ENCODE data around the gene NEBL. TPM values are rescaled to one million over a fixed set of nuclear protein-coding genes. Genes with fewer than 3 reads are reported as not detected.

NEBL gene
- total RNA-seq, 1 experiment from 2014 or later, result 55.2 TPM

DNA sequence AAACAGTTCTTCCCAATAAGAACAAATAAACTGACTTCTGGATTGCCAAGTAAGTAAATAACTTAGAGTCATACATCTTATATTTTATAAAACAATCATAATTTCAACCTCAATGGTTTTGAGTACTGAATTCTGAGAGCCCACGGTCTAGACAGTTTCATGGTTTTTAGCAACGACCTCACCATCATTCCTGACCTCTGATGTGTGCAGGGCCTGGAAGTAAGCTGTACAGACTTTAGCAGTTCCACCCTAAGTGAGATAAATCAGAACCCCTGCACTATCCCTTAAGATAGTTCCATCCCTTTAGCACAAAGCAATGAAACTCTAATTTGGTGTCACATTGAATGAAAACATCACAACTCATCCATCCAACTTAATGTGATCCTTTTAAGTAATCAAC lies 86.0 kb downstream of the NEBL start:
- no peaks in the 10 kb centered on the region for H3K27me3 ChIP-seq (replicated peaks; ENCODE audit: control insufficient read depth, insufficient read depth, low read length)
- no TSS peak for BruUV-seq (replicated peaks)
- H3K36me3 ChIP-seq (ENCODE audit: control insufficient read depth, insufficient read depth, low read length), result no peaks in the 10 kb centered on the region
- Mint-ChIP-seq H3K27me3 (ENCODE audit: insufficient read depth, unreplicated experiment) (no peaks in the 10 kb centered on the region), H3K36me3 (ENCODE audit: insufficient read depth, unreplicated experiment) (no peaks in the 10 kb centered on the region), H3K4me1 (ENCODE audit: low read depth, unreplicated experiment) (no peaks in the 10 kb centered on the region), H3K9me3 (ENCODE audit: unreplicated experiment) (no peaks in the 10 kb centered on the region), H3K27ac (ENCODE audit: unreplicated experiment) (no peak overlapping the region), H3K4me3 (ENCODE audit: unreplicated experiment) (no peak overlapping the region)
- ChIA-PET CTCF (no interaction called here), POLR2A (no interaction called here)
- no peak for DNase-seq
- H3K9me3 ChIP-seq, result no peaks in the 10 kb centered on the region
- H3K4me1 ChIP-seq, result no peaks in the 10 kb centered on the region
- intact Hi-C loops (cut with micrococcal nuclease; ENCODE audit: unreplicated experiment), result no loop called here
- TF ChIP-seq, protein P1, sequence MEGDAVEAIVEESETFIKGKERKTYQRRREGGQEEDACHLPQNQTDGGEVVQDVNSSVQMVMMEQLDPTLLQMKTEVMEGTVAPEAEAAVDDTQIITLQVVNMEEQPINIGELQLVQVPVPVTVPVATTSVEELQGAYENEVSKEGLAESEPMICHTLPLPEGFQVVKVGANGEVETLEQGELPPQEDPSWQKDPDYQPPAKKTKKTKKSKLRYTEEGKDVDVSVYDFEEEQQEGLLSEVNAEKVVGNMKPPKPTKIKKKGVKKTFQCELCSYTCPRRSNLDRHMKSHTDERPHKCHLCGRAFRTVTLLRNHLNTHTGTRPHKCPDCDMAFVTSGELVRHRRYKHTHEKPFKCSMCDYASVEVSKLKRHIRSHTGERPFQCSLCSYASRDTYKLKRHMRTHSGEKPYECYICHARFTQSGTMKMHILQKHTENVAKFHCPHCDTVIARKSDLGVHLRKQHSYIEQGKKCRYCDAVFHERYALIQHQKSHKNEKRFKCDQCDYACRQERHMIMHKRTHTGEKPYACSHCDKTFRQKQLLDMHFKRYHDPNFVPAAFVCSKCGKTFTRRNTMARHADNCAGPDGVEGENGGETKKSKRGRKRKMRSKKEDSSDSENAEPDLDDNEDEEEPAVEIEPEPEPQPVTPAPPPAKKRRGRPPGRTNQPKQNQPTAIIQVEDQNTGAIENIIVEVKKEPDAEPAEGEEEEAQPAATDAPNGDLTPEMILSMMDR (IDR thresholded peaks at IDR 0.05; ENCODE audit: insufficient read depth in 1 of 2, low read depth in 1 of 2, low read length in 1 of 2, severe bottlenecking in 1 of 2, unreplicated experiment in 1 of 2), result no peak
- H3K4me3 ChIP-seq (ENCODE audit: low read depth, low read length), result no peak overlapping the region

DNA sequence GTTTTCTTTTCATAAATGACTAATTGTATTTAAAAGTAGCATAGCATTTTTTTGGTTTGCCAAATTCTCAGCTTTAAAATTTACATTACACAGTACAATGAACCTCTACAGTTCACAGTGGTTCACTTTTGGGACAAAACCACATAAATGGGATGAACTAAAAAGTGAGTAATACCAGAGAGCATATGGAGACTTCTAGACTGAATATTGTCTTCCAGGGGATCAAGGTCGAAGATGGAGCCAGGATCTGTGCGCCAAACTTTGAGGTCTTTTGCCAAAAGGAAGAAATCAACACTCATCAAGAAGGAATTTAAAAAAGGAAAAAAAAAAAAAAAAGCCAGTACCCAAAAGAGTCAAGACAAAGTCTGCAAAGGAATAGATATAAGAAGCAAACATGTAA lies 87.5 kb downstream of the NEBL start:
- Mint-ChIP-seq H3K36me3 (ENCODE audit: insufficient read depth, unreplicated experiment) (no peaks in the 10 kb centered on the region), H3K4me3 (ENCODE audit: unreplicated experiment) (no peak overlapping the region), H3K4me1 (ENCODE audit: low read depth, unreplicated experiment) (no peaks in the 10 kb centered on the region), H3K9me3 (ENCODE audit: unreplicated experiment) (no peaks in the 10 kb centered on the region), H3K27me3 (ENCODE audit: insufficient read depth, unreplicated experiment) (no peaks in the 10 kb centered on the region), H3K27ac (ENCODE audit: unreplicated experiment) (no peak overlapping the region)
- no peaks in the 10 kb centered on the region for H3K4me1 ChIP-seq
- no peak overlapping the region for H3K4me3 ChIP-seq (ENCODE audit: low read depth, low read length)
- no TSS peak for BruUV-seq (replicated peaks)
- no peaks in the 10 kb centered on the region for H3K27me3 ChIP-seq (replicated peaks; ENCODE audit: control insufficient read depth, insufficient read depth, low read length)
- no peaks in the 10 kb centered on the region for H3K9me3 ChIP-seq
- POLR2A ChIA-PET, result no interaction called here
- no peak for DNase-seq
- H3K36me3 ChIP-seq (ENCODE audit: control insufficient read depth, insufficient read depth, low read length), result no peaks in the 10 kb centered on the region
- intact Hi-C loops (cut with micrococcal nuclease; ENCODE audit: unreplicated experiment), result no loop called here
- TF ChIP-seq, protein P1 (IDR thresholded peaks at IDR 0.05; ENCODE audit: insufficient read depth in 1 of 2, low read depth in 1 of 2, low read length in 1 of 2, severe bottlenecking in 1 of 2, unreplicated experiment in 1 of 2), result no peak
- CTCF ChIA-PET, result no interaction called here

DNA sequence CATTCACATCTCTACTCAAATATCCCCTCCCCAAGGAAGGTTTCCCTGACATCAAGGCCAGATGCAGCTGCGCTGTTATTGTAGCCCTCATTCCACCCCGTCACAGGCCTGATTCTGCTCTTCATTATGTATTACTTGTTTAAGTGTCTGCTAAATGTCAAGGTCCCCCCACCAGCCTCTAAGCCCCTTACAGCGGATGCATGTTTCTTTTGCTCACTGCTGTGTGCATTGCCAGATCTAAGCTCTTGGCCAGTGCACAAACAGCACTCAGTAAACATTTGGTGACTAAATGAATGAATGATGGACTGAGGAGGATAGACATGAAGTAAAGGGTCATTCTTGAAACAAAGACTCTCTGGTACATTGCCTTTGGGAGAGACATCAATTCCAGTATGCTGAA lies 90.6 kb downstream of the NEBL start:
- Histone ChIP-seq H3K4me3 (ENCODE audit: low read depth, low read length) (no peak overlapping the region), H3K27me3 (replicated peaks; ENCODE audit: control insufficient read depth, insufficient read depth, low read length) (no peaks in the 10 kb centered on the region), H3K36me3 (ENCODE audit: control insufficient read depth, insufficient read depth, low read length) (no peaks in the 10 kb centered on the region), H3K4me1 (no peaks in the 10 kb centered on the region), H3K9me3 (no peaks in the 10 kb centered on the region)
- no peak for DNase-seq
- BruUV-seq (replicated peaks), result no TSS peak
- Mint-ChIP-seq H3K9me3 (ENCODE audit: unreplicated experiment) (no peaks in the 10 kb centered on the region), H3K4me1 (ENCODE audit: low read depth, unreplicated experiment) (no peaks in the 10 kb centered on the region), H3K4me3 (ENCODE audit: unreplicated experiment) (no peak overlapping the region), H3K36me3 (ENCODE audit: insufficient read depth, unreplicated experiment) (no peaks in the 10 kb centered on the region), H3K27ac (ENCODE audit: unreplicated experiment) (no peak overlapping the region), H3K27me3 (ENCODE audit: insufficient read depth, unreplicated experiment) (no peaks in the 10 kb centered on the region)
- TF ChIP-seq, protein P1 (IDR thresholded peaks at IDR 0.05; ENCODE audit: insufficient read depth in 1 of 2, low read depth in 1 of 2, low read length in 1 of 2, severe bottlenecking in 1 of 2, unreplicated experiment in 1 of 2), result no peak
- CTCF ChIA-PET, result no interaction called here
- intact Hi-C loops (cut with micrococcal nuclease; ENCODE audit: unreplicated experiment), result no loop called here
- POLR2A ChIA-PET, result no interaction called here

Measured in Caco-2 (cell line).